Fibroblast of lung (primary cell): ENCODE data around the gene KCNC3.
"Not testable (repeated sequence)": the region's sequence is repeated elsewhere in the genome, so short reads cannot be mapped to it uniquely, and the experiment has no call there.

Experiments
- CTCF ChIP-seq, 2 donors: IDR thresholded peaks in 1 of 2; conservative IDR thresholded peaks in 1 of 2; 1 replicate in 1 of 2; 2 replicates in 1 of 2; pipeline ENCODE4 v1.5.1; 2011 to 2012; ENCODE audit warnings: low read length in 2 of 2, control low read depth in 1 of 2, inconsistent platforms in 1 of 2, low read depth in 1 of 2, mild to moderate bottlenecking in 1 of 2
- EZH2 ChIP-seq: IDR thresholded peaks from 2 replicates; pipeline ENCODE4 v1.5.1; 2012; ENCODE audit warnings: low read length, control low read depth, mild to moderate bottlenecking; ENCODE audit errors: missing control alignments

GRCh38 chr19:50337031-50337430, 7.9 kb upstream of the KCNC3 start:
- not testable (repeated sequence) for TF ChIP-seq CTCF (conservative IDR thresholded peaks at IDR 0.05 in 1 of 2, IDR thresholded peaks at IDR 0.05 in 1 of 2; ENCODE audit: low read depth in 1 of 2, low read length in 2 of 2); EZH2
